BLaER1 treated with 17β-estradiol and CSF1 and Interleukin-3, amounts not matched to agents 10 nM and 100 nM (cell line): ENCODE results near the gene GOLGA6C.
"Not testable (repeated sequence)": the region's sequence is repeated elsewhere in the genome, so short reads cannot be mapped to it uniquely, and the experiment has no call there.

Experiments used
- H3K27ac ChIP-seq, 11 experiments: shearing (Covaris generic); formaldehyde crosslinking; 2 replicates each; pipeline ENCODE4 v1.8.1; 2022
- H3K27me3 ChIP-seq, 11 experiments: shearing (Covaris generic); formaldehyde crosslinking; 2 replicates each; pipeline ENCODE4 v1.8.1; 2022
- H3K36me3 ChIP-seq, 11 experiments: shearing (Covaris generic); formaldehyde crosslinking; 2 replicates each; pipeline ENCODE4 v1.8.1; 2022
- H3K4me1 ChIP-seq, 10 experiments: shearing (Covaris generic); formaldehyde crosslinking; 2 replicates each; pipeline ENCODE4 v1.8.1; 2022
- H3K4me2 ChIP-seq, 11 experiments: shearing (Covaris generic); formaldehyde crosslinking; 2 replicates each; pipeline ENCODE4 v1.8.1; 2022
- H3K4me3 ChIP-seq, 10 experiments: shearing (Covaris generic); formaldehyde crosslinking; 2 replicates each; pipeline ENCODE4 v1.8.1; 2022
- H3K9ac ChIP-seq, 11 experiments: shearing (Covaris generic); formaldehyde crosslinking; 2 replicates each; pipeline ENCODE4 v1.8.1; 2022
- H3K9me3 ChIP-seq, 11 experiments: shearing (Covaris generic); formaldehyde crosslinking; replicated peaks in 1 of 11; 2 replicates each; pipeline ENCODE4 v1.8.1; 2022
- H4K20me1 ChIP-seq, 11 experiments: shearing (Covaris generic); formaldehyde crosslinking; 2 replicates each; pipeline ENCODE4 v1.8.1; 2022
- Cebpa-rat ChIP-seq, 11 experiments: shearing (Covaris generic); IDR thresholded peaks; 2 replicates each; pipeline ENCODE4 v1.8.1; 2022

The GOLGA6C gene

DNA sequence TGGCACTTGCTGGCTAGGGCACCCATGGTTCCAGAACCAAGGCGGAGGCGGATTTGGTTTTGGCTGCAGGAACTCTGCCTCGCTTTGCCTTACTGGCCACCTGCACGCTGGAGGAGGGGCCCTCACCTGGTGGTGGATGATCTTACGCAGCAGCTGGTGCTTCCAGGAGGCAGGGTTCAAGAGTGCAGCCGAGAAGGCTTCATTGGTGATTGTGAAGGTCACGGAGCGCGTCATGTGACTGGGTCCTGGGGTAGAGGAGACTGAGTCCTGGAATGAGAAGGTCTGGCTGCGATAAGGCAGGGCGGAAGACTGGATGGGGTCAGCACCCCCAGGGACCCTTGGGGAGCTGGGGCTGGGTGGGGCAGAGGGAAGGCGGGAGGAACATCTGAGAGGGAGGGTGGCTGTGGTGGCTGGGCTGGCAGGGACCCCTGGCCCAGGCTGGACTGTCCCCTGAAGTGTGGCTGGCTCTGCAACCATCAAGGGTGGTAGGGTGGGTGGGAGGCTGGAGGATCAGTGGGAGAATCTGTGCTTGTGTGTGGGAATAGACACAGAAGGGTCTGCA is 25.8 kb upstream of the GOLGA6C start:
- Histone ChIP-seq H3K27ac (no peak overlapping the region), H4K20me1 (no peaks in the 10 kb centered on the region; a peak in 1 of 22 replicates), H3K4me3 (no peak overlapping the region), H3K4me1 (peaks cover 17 to 31% (median 26%) of the 10 kb centered on the region in 10 experiments), H3K9me3 (no peaks in the 10 kb centered on the region), H3K36me3 (no peaks in the 10 kb centered on the region), H3K9ac (no peak overlapping the region), H3K27me3 (no peaks in the 10 kb centered on the region), H3K4me2 (0 out of 22 replicates have a peak overlapping the region, but pooled peaks of 1 of the 11 experiments have one; percentile 2)
- no peak for TF ChIP-seq Cebpa-rat (IDR thresholded peaks at IDR 0.05)

DNA sequence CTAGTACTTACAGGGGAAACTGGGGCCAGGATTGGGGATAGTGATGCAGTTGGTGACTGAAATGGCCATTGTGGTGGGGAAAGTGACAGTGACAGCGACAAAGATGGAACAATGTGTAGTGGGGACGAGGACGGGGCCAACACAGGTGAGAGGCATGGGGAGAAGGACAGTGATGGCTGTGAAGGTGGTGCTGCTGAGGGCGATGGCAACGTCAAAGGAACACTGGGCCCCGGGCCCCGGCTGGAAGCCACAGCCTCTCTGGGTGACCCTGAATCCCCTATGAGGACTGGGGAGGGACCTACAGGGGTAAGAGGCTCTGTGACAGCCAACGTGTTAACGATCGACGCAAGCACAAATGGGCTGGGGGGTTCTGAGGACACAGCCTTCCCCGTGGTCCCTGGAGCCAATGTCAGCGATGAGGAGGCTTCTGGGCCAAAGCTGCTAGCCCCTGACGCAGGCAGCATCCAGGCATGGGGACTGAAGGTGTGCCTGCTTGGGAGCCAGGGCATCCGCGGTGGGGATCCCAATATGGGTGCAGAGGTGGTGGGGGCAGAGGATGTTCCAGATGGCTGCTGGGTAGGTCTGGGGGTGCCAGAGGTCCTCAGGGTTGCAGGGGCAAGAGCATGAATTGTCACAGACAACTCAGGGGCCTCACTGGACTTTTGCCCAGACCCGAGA is 25.2 kb upstream of the GOLGA6C start:
- no peaks in the 10 kb centered on the region for H3K36me3 ChIP-seq
- H3K9ac ChIP-seq, result no peak overlapping the region

DNA sequence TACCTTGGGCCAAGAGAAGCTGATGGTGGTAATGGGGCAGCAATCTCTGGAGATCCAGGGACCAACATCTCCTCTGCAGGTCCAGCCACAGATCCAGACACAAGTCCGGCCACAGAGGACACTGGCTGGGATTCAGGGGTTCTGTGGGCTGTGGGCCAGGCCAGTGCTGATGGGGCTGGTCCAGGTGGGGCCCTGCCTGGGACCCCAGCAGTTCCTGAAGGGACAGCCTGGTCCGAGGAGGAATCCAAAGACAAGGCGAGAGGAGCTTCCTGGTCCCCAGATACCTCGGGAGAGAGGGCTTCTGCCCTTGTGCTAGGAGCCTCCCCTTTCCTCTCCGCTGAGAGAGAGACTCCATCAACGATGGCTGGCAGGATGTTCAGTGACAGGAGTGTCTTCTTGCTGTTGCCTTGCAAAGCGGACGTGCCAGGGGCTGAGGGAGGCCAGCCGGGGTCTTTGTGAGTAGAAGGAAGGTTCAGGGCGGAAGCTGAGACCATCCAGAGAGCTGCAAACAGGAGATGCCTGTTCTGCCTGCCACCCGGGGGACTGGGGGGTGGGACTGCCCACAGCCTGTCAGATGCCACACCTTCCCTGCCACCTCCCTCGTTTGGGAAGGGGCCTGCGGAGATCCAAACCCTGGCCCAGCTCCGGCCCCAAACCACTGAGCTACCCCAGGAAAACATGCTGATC is 24.5 kb upstream of the GOLGA6C start:
- H3K9ac ChIP-seq, result no peak overlapping the region
- no peak overlapping the region for H3K4me2 ChIP-seq
- no peaks in the 10 kb centered on the region; a peak in 1 of 22 replicates for H4K20me1 ChIP-seq
- H3K36me3 ChIP-seq, result no peaks in the 10 kb centered on the region
- no peak overlapping the region for H3K27ac ChIP-seq
- H3K4me1 ChIP-seq, result peaks cover 17 to 31% (median 26%) of the 10 kb centered on the region in 10 experiments
- no peak overlapping the region for H3K4me3 ChIP-seq
- H3K27me3 ChIP-seq, result no peaks in the 10 kb centered on the region
- no peak for TF ChIP-seq Cebpa-rat (IDR thresholded peaks at IDR 0.05)
- no peaks in the 10 kb centered on the region for H3K9me3 ChIP-seq

More for the DNA sequence above, 25.2 kb upstream of the GOLGA6C start:
- Histone ChIP-seq H3K27me3 (no peaks in the 10 kb centered on the region), H4K20me1 (no peaks in the 10 kb centered on the region; a peak in 1 of 22 replicates), H3K9me3 (no peaks in the 10 kb centered on the region), H3K4me2 (no peak overlapping the region), H3K27ac (no peak overlapping the region), H3K4me3 (no peak overlapping the region), H3K4me1 (peaks cover 17 to 31% (median 26%) of the 10 kb centered on the region in 10 experiments)
- no peak for TF ChIP-seq Cebpa-rat (IDR thresholded peaks at IDR 0.05)

DNA sequence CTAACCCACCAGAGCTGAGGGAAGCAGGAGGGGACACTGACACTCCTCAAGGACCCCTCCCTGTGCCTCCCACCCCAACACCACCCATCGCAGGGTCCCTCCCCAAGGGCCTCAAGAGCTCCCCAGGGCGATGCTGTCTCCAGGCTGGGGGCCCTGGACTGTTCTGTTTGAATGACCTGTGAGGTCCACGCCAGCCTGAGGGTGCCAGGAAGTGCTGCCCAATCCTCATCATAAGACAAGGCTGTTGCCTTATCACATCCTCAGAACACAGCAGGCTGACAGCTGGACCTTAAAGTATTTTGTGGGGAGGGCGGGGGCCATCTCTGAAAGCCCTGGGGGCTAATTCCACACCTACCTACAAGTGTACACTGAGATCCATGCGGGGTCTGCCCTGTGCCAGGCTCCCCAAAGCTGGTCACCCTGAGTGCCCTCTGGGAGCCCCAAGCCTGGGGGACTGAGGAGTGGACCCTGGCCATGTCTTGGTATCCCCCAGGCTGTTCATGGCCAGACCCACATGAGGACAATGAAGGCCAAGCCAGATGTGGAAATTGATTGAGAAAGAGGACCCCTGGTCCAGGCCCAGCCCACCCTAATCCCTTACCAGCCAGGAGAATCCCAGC is 23.8 kb upstream of the GOLGA6C start:
- Histone ChIP-seq H3K27me3 (no peaks in the 10 kb centered on the region), H3K4me1 (peaks cover 17 to 29% (median 24%) of the 10 kb centered on the region in 10 experiments), H3K4me2 (no peak overlapping the region)

DNA sequence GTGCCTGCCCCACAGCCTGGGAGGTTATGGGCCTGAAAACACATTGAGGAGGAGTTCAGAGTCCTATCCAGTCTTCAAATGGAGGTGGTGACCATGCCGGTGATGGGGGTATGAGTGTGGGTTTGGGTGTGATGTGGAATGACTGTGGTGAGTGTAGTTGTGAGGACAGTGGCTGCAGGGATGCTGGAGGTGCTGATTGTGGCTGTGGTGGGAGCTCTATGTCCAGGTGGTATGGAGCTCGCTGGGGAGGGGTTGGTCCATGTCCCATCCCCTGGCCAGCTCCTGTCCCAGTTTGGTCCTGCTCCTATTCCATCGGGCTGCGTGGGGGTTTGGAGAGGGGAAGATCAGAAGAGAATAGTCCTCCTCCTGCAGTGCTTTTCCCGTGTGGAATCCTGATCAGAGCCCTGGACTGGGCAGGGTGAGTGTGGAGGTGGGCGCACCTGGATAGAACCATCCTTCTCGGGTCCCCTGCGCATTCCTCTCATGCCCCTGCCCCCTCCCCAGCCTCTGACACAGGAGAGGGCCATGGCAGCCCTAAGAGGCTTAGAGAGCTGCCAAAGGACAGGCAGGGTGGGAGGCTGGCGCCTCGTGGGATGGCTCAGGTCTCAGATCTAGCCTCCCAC is 23.0 kb upstream of the GOLGA6C start:
- Histone ChIP-seq H3K4me2 (no peak overlapping the region), H3K27ac (no peak overlapping the region), H3K4me1 (peaks cover 8 to 21% (median 15%) of the 10 kb centered on the region in 10 experiments), H3K9ac (no peak overlapping the region), H3K27me3 (no peaks in the 10 kb centered on the region), H3K9me3 (no peaks in the 10 kb centered on the region), H3K36me3 (no peaks in the 10 kb centered on the region), H3K4me3 (no peak overlapping the region), H4K20me1 (no peaks in the 10 kb centered on the region; a peak in 1 of 22 replicates)
- no peak for TF ChIP-seq Cebpa-rat (IDR thresholded peaks at IDR 0.05)

More for the DNA sequence above, 23.8 kb upstream of the GOLGA6C start:
- no peak for TF ChIP-seq Cebpa-rat (IDR thresholded peaks at IDR 0.05)
- Histone ChIP-seq H3K9me3 (no peaks in the 10 kb centered on the region), H3K27ac (no peak overlapping the region), H3K36me3 (no peaks in the 10 kb centered on the region), H3K4me3 (no peak overlapping the region), H4K20me1 (no peaks in the 10 kb centered on the region; a peak in 1 of 22 replicates), H3K9ac (no peak overlapping the region)

DNA sequence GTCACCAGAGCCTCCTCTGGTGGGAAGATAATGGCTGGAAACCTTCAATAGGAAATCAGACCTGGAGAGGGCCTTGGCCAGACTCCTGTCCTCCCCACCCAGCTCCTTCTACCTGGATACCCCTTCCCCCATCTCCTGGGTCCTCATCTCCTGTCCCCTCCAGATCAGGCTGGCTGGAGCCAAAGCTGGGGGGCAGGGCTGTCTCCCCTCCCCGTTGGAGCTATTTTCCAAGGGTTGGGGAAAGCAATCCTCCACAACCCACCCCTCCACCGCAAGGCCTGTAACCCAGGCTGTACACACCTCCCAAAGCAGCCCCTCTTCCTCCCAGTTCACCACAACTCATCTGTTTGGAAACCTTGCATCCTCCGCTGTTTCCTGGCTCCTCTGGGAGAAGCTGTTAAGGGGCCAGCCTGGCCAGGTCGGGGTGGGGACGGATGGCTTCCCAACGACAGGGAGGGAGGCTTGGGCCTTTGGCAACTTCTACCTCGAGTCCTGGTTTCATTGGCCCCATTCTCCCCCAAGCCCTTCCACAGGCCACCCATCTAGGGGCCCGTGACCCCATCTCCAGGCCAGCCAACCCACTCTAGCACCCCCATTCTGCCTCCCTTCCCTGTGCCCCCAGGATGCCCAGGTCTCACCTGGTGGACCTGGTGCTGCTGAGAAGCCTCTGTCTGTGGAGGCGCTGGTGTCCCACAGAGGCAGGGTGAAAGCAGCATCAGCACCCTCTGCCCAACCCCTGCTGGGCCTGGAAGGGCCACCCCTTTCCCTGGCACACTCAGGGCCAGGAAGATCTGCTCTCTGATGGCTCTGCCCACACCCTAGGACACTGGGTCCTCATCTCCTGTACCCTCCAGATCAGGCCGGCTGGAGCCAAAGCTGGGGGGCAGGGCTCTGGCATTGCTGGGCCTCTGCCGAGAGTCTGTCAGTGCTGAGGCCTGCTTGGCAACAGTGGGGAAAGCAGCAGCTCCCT is 22.1 kb upstream of the GOLGA6C start:
- H3K9ac ChIP-seq, result no peak overlapping the region
- no peaks in the 10 kb centered on the region for H3K36me3 ChIP-seq
- H3K4me1 ChIP-seq, result peaks cover 0 to 12% (median 6%) of the 10 kb centered on the region in 10 experiments; a peak in 16 of 20 replicates
- H3K4me2 ChIP-seq, result no peak overlapping the region
- H4K20me1 ChIP-seq, result no peaks in the 10 kb centered on the region; a peak in 1 of 22 replicates
- TF ChIP-seq Cebpa-rat (IDR thresholded peaks at IDR 0.05), result no peak
- H3K27me3 ChIP-seq, result no peaks in the 10 kb centered on the region
- H3K9me3 ChIP-seq, result no peaks in the 10 kb centered on the region
- no peak overlapping the region for H3K4me3 ChIP-seq
- no peak overlapping the region for H3K27ac ChIP-seq

DNA sequence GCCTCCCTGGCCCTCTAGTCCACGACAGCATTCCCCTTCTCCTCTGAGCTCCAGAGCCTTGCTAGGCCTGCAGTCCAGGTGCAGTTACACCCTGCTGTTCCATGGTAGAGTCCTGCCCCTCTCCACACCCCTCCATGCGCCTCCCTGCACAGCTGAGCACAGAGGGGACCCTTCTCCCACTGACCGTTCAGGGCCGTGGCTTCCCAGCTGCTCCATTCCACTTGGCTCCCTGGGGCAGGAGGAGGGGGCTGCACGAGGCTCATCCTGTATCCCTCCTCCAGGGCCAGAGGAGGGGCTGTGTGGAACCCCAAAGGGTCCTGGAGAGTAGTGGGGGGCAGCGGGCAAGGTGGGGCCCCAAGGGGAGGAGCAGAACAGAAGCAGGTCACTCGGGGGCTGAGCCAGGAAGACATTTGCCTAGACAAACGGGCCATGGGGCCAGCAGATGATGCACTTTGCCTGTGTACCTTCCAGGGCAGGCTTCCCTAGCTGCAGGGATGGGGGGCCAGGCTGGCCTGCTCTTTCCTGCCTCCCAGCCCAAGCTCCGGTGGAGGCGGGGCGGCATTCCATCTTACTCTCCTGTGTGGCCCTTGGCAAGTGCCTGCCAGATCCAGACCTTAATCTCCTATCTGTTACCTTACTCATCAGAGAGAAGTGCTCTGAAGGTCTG is 20.7 kb upstream of the GOLGA6C start:
- Histone ChIP-seq H4K20me1 (no peaks in the 10 kb centered on the region; a peak in 1 of 22 replicates), H3K4me2 (no peak overlapping the region), H3K9me3 (no peaks in the 10 kb centered on the region), H3K27ac (no peak overlapping the region), H3K4me3 (no peak overlapping the region), H3K27me3 (no peaks in the 10 kb centered on the region), H3K9ac (no peak overlapping the region), H3K36me3 (no peaks in the 10 kb centered on the region), H3K4me1 (no peaks in the 10 kb centered on the region)
- no peak for TF ChIP-seq Cebpa-rat (IDR thresholded peaks at IDR 0.05)

DNA sequence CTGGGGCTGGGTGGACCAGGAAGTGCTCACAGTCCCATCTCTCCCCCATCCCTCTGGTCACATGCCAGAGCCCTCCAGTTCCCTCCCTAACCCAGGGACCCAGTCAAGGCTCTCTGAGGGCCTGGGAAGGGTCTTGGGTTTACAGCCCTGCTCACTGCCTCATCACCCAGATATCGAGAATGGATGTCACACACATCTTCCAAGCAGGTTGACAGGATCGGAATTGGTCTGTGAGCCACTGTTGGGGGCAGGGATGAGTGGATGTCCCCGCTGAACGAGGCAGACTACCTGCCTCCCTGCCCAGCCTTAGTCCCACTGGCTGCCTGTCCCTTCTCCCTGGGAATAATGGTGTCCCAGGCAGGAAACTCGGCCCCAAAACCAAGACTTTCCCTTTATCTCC is 20.0 kb upstream of the GOLGA6C start:
- Histone ChIP-seq H3K4me1 (no peaks in the 10 kb centered on the region), H4K20me1 (no peaks in the 10 kb centered on the region; a peak in 1 of 22 replicates), H3K27ac (no peak overlapping the region), H3K9ac (no peak overlapping the region), H3K4me3 (no peak overlapping the region), H3K4me2 (no peak overlapping the region), H3K9me3 (no peaks in the 10 kb centered on the region), H3K36me3 (no peaks in the 10 kb centered on the region), H3K27me3 (no peaks in the 10 kb centered on the region)
- TF ChIP-seq Cebpa-rat (IDR thresholded peaks at IDR 0.05), result no peak

DNA sequence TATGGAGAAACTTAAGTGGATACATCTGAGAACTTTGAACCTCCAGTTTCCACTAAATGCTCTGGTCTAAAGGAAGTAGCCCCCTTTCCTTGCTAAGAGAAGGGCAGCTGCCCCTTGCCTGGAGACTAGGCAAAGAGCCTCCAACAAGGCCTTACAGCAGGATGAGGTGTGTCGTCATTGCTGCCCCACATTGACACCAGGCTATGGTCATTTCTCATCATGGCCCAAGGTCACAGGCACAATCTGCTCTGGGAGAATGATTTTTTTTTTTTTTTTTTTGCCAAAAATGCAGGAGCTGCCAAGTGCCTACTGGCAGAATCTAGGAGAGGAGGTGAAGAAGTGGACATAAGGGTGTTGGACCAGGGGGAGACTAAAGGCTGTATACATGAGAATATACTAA is 12.4 kb upstream of the GOLGA6C start:
- H3K4me2 ChIP-seq, H3K27ac ChIP-seq, H3K4me1 ChIP-seq, H3K4me3 ChIP-seq, H3K36me3 ChIP-seq, H3K9ac ChIP-seq, H3K27me3 ChIP-seq, H3K9me3 ChIP-seq, H4K20me1 ChIP-seq: not testable (repeated sequence)

DNA sequence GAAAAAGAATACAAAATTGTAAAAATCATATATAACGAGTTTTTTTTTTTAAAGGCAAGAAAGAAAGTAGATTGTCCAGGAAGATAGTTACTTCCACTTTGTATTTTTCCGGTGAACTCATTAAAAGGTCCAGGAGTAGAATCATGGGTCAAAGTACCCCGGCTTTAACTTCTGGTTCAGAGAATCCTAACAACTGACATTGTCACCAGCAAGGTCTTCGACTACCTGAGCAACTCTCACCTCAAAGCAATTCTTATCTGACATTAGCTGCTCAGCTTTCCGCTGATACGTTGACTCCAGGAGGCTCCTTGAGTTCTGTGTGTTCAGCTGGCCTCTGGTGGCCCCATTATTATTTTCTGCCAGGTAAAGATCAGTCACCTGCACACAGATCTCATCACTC is 9.1 kb upstream of the GOLGA6C start:
- not testable (repeated sequence) for H3K27ac ChIP-seq, H3K4me3 ChIP-seq, H3K4me2 ChIP-seq, H3K27me3 ChIP-seq, H3K9me3 ChIP-seq, H3K9ac ChIP-seq, H3K36me3 ChIP-seq, H4K20me1 ChIP-seq
- peaks cover 0 to 12% (median 7%) of the 10 kb centered on the region in 10 experiments; a peak in 10 of 20 replicates for H3K4me1 ChIP-seq
